A549 (cell line): Measurements from ENCODE around the gene CD19.

Experiments used
- CEBPB ChIP-seq, 2 experiments: fragments of >200 bp in 1 of 2; sonication (Bioruptor Twin) in 1 of 2; formaldehyde crosslinking in 1 of 2; IDR thresholded peaks; 2 replicates each; pipeline ENCODE4 v1.6.1; 2012 to 2016
- CHD4 ChIP-seq: fragments of 200-600 bp; sonication (generic); IDR thresholded peaks from 2 replicates; pipeline ENCODE4 v1.6.1; 2016; ENCODE audit warnings: antibody characterized with exemption, mild to moderate bottlenecking, borderline replicate concordance
- POLR2A ChIP-seq: IDR thresholded peaks from 2 replicates; pipeline ENCODE4 v1.6.1; 2012; ENCODE audit warnings: mild to moderate bottlenecking, low read length
- RCOR1 ChIP-seq: fragments of 150-350 bp; IDR thresholded peaks from 2 replicates; pipeline ENCODE4 v1.6.1; 2014; ENCODE audit warnings: antibody characterized with exemption, low read length, low read depth
- TF ChIP-seq, protein P1 (sequence below): fragments of 200-600 bp; sonication (generic); IDR thresholded peaks from 2 replicates; pipeline ENCODE4 v1.6.1; 2016; ENCODE audit warnings: antibody characterized with exemption, mild to moderate bottlenecking, moderate library complexity
- TF ChIP-seq, protein P2 (sequence below): fragments of >200 bp; sonication (Bioruptor Twin); formaldehyde crosslinking; IDR thresholded peaks from 3 replicates; pipeline ENCODE4 v1.5.1; 2016
- TF ChIP-seq, protein P3 (sequence below): IDR thresholded peaks from 2 replicates; pipeline ENCODE4 v1.6.1; 2012
- TF ChIP-seq, protein P4 (sequence below): IDR thresholded peaks from 2 replicates; pipeline ENCODE4 v1.6.1; 2012; ENCODE audit warnings: low read depth, borderline replicate concordance

DNA sequence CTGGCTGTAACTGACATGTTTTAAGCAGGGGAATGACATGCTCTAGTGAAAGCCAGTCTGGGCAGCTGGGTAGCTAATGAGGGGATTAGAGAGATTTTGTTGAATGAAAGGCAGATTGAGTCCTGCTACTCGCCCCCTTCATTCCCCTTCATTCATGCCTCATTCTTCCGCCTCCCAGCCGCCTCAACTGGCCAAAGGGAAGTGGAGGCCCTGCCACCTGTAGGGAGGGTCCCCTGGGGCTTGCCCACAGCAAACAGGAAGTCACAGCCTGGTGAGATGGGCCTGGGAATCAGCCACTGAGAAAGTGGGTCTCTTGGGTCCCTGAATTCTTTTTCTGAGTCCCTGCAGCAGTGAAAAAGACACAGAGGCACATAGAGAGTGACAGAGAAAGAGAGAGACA, 1.1 kb upstream of the CD19 start:
- TF ChIP-seq, protein P1, sequence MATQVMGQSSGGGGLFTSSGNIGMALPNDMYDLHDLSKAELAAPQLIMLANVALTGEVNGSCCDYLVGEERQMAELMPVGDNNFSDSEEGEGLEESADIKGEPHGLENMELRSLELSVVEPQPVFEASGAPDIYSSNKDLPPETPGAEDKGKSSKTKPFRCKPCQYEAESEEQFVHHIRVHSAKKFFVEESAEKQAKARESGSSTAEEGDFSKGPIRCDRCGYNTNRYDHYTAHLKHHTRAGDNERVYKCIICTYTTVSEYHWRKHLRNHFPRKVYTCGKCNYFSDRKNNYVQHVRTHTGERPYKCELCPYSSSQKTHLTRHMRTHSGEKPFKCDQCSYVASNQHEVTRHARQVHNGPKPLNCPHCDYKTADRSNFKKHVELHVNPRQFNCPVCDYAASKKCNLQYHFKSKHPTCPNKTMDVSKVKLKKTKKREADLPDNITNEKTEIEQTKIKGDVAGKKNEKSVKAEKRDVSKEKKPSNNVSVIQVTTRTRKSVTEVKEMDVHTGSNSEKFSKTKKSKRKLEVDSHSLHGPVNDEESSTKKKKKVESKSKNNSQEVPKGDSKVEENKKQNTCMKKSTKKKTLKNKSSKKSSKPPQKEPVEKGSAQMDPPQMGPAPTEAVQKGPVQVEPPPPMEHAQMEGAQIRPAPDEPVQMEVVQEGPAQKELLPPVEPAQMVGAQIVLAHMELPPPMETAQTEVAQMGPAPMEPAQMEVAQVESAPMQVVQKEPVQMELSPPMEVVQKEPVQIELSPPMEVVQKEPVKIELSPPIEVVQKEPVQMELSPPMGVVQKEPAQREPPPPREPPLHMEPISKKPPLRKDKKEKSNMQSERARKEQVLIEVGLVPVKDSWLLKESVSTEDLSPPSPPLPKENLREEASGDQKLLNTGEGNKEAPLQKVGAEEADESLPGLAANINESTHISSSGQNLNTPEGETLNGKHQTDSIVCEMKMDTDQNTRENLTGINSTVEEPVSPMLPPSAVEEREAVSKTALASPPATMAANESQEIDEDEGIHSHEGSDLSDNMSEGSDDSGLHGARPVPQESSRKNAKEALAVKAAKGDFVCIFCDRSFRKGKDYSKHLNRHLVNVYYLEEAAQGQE, result no peak
- TF ChIP-seq, protein P2, sequence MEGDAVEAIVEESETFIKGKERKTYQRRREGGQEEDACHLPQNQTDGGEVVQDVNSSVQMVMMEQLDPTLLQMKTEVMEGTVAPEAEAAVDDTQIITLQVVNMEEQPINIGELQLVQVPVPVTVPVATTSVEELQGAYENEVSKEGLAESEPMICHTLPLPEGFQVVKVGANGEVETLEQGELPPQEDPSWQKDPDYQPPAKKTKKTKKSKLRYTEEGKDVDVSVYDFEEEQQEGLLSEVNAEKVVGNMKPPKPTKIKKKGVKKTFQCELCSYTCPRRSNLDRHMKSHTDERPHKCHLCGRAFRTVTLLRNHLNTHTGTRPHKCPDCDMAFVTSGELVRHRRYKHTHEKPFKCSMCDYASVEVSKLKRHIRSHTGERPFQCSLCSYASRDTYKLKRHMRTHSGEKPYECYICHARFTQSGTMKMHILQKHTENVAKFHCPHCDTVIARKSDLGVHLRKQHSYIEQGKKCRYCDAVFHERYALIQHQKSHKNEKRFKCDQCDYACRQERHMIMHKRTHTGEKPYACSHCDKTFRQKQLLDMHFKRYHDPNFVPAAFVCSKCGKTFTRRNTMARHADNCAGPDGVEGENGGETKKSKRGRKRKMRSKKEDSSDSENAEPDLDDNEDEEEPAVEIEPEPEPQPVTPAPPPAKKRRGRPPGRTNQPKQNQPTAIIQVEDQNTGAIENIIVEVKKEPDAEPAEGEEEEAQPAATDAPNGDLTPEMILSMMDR, result no peak
- TF ChIP-seq RCOR1 (no peak), CHD4 (no peak), POLR2A (no peak), CEBPB (IDR thresholded peaks at IDR 0.05) (no peak)
- TF ChIP-seq, protein P3, sequence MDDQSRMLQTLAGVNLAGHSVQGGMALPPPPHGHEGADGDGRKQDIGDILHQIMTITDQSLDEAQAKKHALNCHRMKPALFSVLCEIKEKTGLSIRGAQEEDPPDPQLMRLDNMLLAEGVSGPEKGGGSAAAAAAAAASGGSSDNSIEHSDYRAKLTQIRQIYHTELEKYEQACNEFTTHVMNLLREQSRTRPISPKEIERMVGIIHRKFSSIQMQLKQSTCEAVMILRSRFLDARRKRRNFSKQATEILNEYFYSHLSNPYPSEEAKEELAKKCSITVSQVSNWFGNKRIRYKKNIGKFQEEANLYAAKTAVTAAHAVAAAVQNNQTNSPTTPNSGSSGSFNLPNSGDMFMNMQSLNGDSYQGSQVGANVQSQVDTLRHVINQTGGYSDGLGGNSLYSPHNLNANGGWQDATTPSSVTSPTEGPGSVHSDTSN, result no peak
- TF ChIP-seq, protein P4, sequence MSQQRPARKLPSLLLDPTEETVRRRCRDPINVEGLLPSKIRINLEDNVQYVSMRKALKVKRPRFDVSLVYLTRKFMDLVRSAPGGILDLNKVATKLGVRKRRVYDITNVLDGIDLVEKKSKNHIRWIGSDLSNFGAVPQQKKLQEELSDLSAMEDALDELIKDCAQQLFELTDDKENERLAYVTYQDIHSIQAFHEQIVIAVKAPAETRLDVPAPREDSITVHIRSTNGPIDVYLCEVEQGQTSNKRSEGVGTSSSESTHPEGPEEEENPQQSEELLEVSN, result no peak
